Heart right ventricle (tissue), 16 donors: Measurements from ENCODE around the gene CDR2L. TPM values are rescaled to one million over a fixed set of nuclear protein-coding genes. Genes with fewer than 3 reads are reported as not detected.

Experiments used
- ATAC-seq, 8 donors: fragments of 200-7000 bp; cut with Tn5 transposase; one replicate each; pipeline ENCODE4 v1.9.1; 2020; ENCODE audit warnings: mild to moderate bottlenecking in 8 of 8, moderate library complexity in 8 of 8, moderate number of reproducible peaks in 1 of 8
- DNase-seq, 2 donors: peaks; one replicate each; pipeline ENCODE4 v3.0.0-alpha.2; 2020
- H3K27ac ChIP-seq, 10 donors: fragments of 200-600 bp; sonication (generic) in 2 of 10; one replicate each; pipeline versions ENCODE4 v1.5.0 to v1.8.0; 2020 to 2022; ENCODE audit warnings: mild to moderate bottlenecking in 3 of 10
- H3K27me3 ChIP-seq, 7 donors: fragments of 200-600 bp; one replicate each; pipeline ENCODE4 v1.8.0; 2021 to 2022; ENCODE audit warnings: mild to moderate bottlenecking in 2 of 7
- H3K36me3 ChIP-seq, 9 donors: fragments of 200-600 bp; sonication (generic) in 1 of 9; one replicate each; pipeline versions ENCODE4 v1.5.0 to v1.8.0; 2020 to 2022; ENCODE audit warnings: mild to moderate bottlenecking in 2 of 9
- H3K4me1 ChIP-seq, 9 donors: fragments of 200-600 bp; sonication (generic) in 1 of 9; one replicate each; pipeline versions ENCODE4 v1.5.0 to v1.8.0; 2020 to 2022; ENCODE audit warnings: mild to moderate bottlenecking in 4 of 9
- H3K4me3 ChIP-seq, 10 donors: fragments of 200-600 bp; sonication (generic) in 2 of 10; one replicate each; pipeline versions ENCODE4 v1.5.0 to v1.8.0; 2020 to 2022; ENCODE audit warnings: mild to moderate bottlenecking in 7 of 10, moderate library complexity in 2 of 10
- H3K9me3 ChIP-seq, 11 donors: fragments of 200-600 bp in 10 of 11; sonication (generic) in 2 of 11; one replicate each; pipeline versions ENCODE4 v1.5.0 to v1.8.0; 2013 to 2022; ENCODE audit warnings: mild to moderate bottlenecking in 2 of 11, control low read depth in 1 of 11, moderate library complexity in 1 of 11
- WGBS, 2 donors: extraction: QIAGEN DNeasy Blood & Tissue Kit; methylation state at CpG; one replicate each; pipeline ENCODE4 v1.1.7; 2013; ENCODE audit warnings: inconsistent platforms in 1 of 2; 5-methylcytosine and 5-hydroxymethylcytosine counted together
- intact Hi-C, 10 donors: fragments of 100-400 bp; cut with DNase I; formaldehyde crosslinking; loops; one replicate each; pipeline versions ENCODE4 v1.11.1 to v1.14.2; 2022
- polyA plus RNA-seq, 2 donors: library from polyadenylated mRNA; stranded (reverse); fragments of 200-250 nt; gene quantifications; one replicate each; pipeline ENCODE4 v1.2.3, GENCODE V29; 2013
- total RNA-seq, 10 donors: library from RNA; stranded (reverse); fragmentation: NEBNext Ultra II Directional in 3 of 10; extraction: Animal tissue kit (Norgen Biotek cat#: 25700) in 3 of 10; gene quantifications; one replicate each; pipeline versions ENCODE4 v1.2.1 to v1.2.4, GENCODE V29; 2021 to 2023
- TF ChIP-seq, protein P1 (sequence below), 9 donors: fragments of 200-600 bp; sonication (generic) in 2 of 9; IDR thresholded peaks; one replicate each; pipeline versions ENCODE4 v1.5.0 to v1.8.0; 2021 to 2022; ENCODE audit warnings: antibody characterized with exemption in 9 of 9, mild to moderate bottlenecking in 5 of 9, moderate library complexity in 1 of 9
- donor health status: Arrhythmogenic right ventricular cardiomyopathy.
- donor health status: ischemic (EF 13 %, LVEDD 7.1; RV severe dilation, severe dysfunction).
- donor health status: healthy with polysubstance abuse.
- donor health status: DM: no; HTN: yes; CAD: no.
- donor health status: DM: no; HTN: no; CAD: no.
- donor health status: ischemic (EF 25% LVEDD 6.9; RV normal size, moderate dysfunction).
- donor health status: ischemic (EF 25% LVEDD 5.7; RV mildly dilated, moderate dysfunction).
- donor health status: healthy.
- donor health status: DM: yes; HTN: yes; CAD: no.
- donor health status: Ischemic cardiomyopathy.
- donor health status: ischemic (EF 35%, LVEDD 5.7; RV mildly dilated, moderate dysfunction).
- donor health status: nonischemic (EF 11% LVEDD 7.7; RV severe dilation, severe dysfunction).
- donor health status: DM: yes; HTN: yes; CAD: no.
- donor health status: PGD.
- donor health status: ischemic (EF 29% LVEDD 5.4; RV normal size, mild dysfunction).
- donor health status: nonischemic (EF 23%, LVEDD 6.1; RV moderate dilation, normal function).

Gene CDR2L
- total and polyA plus RNA-seq, 12 donors = 8.5 to 25.3 (median 14.7) TPM

DNA sequence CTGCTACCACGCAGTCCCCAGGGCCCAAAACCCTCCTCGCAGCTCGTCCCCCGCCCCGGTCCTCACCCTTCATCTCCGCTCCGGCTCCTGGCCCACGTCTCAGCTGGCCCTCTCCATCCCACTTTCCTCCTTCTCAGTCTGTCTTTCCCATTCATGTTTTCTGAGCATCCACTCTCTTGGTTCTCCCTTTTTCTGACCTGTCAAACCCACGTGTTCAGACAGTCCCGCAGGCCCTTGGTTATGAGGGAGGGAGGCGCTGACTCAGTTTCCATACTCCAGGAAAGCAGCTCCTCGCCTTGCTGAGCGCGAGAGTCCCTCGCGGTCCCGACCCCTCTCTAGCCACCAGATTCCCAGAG lies 14.5 kb upstream of the CDR2L start:
- Histone ChIP-seq H3K4me1 (peaks cover 5 to 34% (median 22%) of the 10 kb centered on the region in 9 donors), H3K9me3 (no peaks in the 10 kb centered on the region), H3K4me3 (peak overlapping the region; percentile 53 to 90 (median 73)), H3K27me3 (peaks cover 0 to 51% (median 0%) of the 10 kb centered on the region in 7 donors), H3K27ac (peak overlapping the region in 3 of 10 donors; percentile 70 to 86 (median 73)), H3K36me3 (no peaks in the 10 kb centered on the region)
- 17% methylated on average over 17 of the region's 17 CpGs for WGBS, 2 donors
- DNase-seq (no peak), ATAC-seq (no peak)
- TF ChIP-seq, protein P1, sequence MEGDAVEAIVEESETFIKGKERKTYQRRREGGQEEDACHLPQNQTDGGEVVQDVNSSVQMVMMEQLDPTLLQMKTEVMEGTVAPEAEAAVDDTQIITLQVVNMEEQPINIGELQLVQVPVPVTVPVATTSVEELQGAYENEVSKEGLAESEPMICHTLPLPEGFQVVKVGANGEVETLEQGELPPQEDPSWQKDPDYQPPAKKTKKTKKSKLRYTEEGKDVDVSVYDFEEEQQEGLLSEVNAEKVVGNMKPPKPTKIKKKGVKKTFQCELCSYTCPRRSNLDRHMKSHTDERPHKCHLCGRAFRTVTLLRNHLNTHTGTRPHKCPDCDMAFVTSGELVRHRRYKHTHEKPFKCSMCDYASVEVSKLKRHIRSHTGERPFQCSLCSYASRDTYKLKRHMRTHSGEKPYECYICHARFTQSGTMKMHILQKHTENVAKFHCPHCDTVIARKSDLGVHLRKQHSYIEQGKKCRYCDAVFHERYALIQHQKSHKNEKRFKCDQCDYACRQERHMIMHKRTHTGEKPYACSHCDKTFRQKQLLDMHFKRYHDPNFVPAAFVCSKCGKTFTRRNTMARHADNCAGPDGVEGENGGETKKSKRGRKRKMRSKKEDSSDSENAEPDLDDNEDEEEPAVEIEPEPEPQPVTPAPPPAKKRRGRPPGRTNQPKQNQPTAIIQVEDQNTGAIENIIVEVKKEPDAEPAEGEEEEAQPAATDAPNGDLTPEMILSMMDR (IDR thresholded peaks at IDR 0.05) = no peak
- intact Hi-C loops = loop anchor here in 1 of 10 donors (10.0 kb wide), 1 partner anchor 142 kb away; no protein-coding TSS in a partner anchor

DNA sequence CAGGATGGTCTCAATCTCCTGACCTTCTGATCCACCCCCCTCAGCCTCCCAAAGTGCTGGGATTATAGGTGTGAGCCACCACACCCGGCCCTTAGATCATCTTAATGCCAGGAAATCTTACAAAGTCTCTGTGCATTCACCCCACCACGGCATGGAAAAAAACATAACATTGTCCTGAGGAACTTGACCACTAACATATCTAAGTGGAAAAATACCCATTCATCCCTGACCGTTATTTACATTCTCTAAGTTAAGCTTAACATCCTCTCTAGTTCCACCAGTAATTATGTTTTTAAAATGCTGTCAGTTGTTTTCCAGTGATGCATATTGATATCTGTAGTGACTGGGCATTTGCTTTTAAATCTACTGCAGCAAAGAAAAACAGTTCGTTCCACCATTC lies 11.5 kb upstream of the CDR2L start:
- WGBS, 2 donors = 82 to 83% methylated on average over 4 of the region's 4 CpGs
- intact Hi-C loops = loop anchor here in 1 of 10 donors (10.0 kb wide), 1 partner anchor 139 kb away; no protein-coding TSS in a partner anchor
- TF ChIP-seq, protein P1 (IDR thresholded peaks at IDR 0.05) = no peak
- Histone ChIP-seq H3K27ac (no peak overlapping the region), H3K36me3 (no peaks in the 10 kb centered on the region), H3K27me3 (peaks cover 0 to 56% (median 0%) of the 10 kb centered on the region in 7 donors), H3K4me3 (no peak overlapping the region), H3K9me3 (no peaks in the 10 kb centered on the region), H3K4me1 (peaks cover 5 to 21% (median 15%) of the 10 kb centered on the region in 9 donors)
- no peak for DNase-seq
- ATAC-seq = no peak

DNA sequence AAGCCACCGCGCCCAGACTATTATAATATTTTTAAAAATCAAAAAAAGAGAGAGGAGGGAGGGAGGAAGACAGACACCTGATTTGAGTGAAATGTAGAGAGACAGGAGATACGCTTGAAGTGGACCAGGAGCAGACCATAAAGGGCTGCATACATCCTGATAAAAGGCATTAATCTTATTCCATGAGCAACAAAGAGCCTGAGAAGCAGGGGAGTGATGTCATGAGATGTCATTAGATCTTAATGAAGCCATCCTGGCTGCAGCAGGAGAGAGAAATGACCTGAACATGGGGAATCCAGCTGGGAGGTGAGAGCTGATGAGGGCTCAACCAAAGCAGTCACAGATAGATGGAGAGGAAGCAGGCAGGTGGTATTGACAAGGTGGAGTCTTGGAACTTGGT lies 9.6 kb upstream of the CDR2L start:
- intact Hi-C loops = loop anchor here in 1 of 10 donors (10.0 kb wide), 1 partner anchor 137 kb away; no protein-coding TSS in a partner anchor
- H3K4me1 ChIP-seq = peaks cover 4 to 21% (median 18%) of the 10 kb centered on the region in 9 donors
- no peaks in the 10 kb centered on the region for H3K9me3 ChIP-seq
- peaks cover 0 to 56% (median 0%) of the 10 kb centered on the region in 7 donors for H3K27me3 ChIP-seq
- H3K27ac ChIP-seq = no peak overlapping the region
- DNase-seq (no peak), ATAC-seq (no peak)
- H3K4me3 ChIP-seq = no peak overlapping the region
- TF ChIP-seq, protein P1 (IDR thresholded peaks at IDR 0.05) = no peak
- no peaks in the 10 kb centered on the region for H3K36me3 ChIP-seq
- 92 to 94% methylated on average over 3 of the region's 3 CpGs for WGBS, 2 donors

DNA sequence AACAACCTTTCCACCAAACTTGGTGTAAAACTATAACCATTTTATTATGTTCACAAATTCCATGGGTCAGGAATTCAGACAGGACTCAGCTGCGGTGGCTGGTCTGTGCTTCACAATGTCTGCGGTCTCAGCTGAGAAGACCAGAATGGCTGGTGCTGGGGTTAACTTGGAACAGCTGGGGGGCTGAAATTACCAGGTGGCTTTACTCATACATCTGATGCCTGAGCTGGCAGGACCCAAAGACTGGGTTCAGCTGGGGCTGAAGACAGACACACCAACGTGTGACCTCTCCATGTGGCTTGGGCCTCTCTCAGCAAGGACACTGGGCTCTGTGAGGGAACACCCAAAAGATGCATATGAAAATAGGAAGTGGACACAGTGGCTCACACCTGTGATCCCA lies 9.2 kb upstream of the CDR2L start:
- intact Hi-C loops = loop anchor here in 1 of 10 donors (10.0 kb wide), 1 partner anchor 137 kb away; no protein-coding TSS in a partner anchor
- Histone ChIP-seq H3K36me3 (no peaks in the 10 kb centered on the region), H3K9me3 (no peaks in the 10 kb centered on the region), H3K27me3 (peaks cover 0 to 52% (median 0%) of the 10 kb centered on the region in 7 donors), H3K4me1 (peaks cover 4 to 22% (median 16%) of the 10 kb centered on the region in 9 donors), H3K4me3 (no peak overlapping the region), H3K27ac (no peak overlapping the region)
- WGBS, 2 donors = 76 to 86% methylated on average over 3 of the region's 3 CpGs
- DNase-seq = no peak
- no peak for ATAC-seq
- TF ChIP-seq, protein P1 (IDR thresholded peaks at IDR 0.05) = no peak
